HL-60/S4 treated with phorbol 12-myristate 13-acetate at 8.2 ng/mL for 4 days and 3 days (cell line): ENCODE results near the gene GC.
"Not testable (repeated sequence)": the region's sequence is repeated elsewhere in the genome, so short reads cannot be mapped to it uniquely, and the experiment has no call there.

ENCODE experiments used
- in situ Hi-C: fragments of 300-500 bp; cut with MboI; formaldehyde crosslinking; loops from 2 replicates; pipeline ENCODE4 v1.15.0; 2022; ENCODE audit warnings: low sequenced_read_pairs

Gene GC

DNA sequence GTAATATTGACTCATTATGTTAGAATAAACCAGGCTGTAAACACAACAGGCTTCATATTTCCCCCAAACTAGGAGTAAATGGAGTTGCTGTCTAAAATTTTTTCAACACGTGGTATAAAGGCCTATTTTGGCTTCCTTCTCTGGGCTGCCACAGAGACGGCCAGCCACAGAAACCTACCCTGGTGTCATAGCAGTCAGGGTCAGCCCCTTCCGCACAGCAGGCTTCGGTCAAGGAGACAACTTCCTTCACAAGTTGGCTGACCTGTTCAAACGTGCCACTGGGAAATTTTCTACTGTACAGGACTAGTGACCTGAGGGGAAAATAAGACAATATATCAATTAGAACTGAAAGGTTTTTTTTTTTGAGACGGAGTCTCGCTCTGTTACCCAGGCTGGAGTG lies 15.8 kb downstream of the GC start:
- in situ Hi-C loops, result no loop called here

DNA sequence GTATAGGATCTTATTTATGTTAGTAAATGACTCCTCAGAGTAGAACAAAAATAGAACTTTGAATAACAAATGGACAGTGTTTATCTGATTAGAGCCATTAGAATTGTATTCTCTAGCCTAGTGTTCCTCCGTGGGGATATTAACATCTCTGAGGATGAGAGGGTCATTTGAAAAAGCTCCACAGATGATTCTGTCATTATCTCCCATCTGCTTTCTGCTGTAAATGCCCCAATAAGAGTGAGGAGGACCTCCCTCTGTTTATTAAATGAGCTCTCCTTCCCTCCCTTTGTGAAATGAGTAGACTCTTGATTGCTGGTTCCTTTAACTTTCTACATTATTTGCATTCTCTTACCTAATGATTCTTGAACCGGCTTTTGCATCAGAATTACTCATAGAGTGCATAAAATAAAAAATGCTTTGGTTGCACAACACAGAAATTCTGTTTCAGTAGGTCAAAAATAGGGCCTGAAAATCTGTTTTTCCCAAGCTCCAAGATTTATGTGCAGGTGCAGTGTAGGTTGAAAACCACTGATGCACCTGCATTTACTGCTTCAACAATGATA lies 18.0 kb downstream of the GC start:
- in situ Hi-C loops, result no loop called here

DNA sequence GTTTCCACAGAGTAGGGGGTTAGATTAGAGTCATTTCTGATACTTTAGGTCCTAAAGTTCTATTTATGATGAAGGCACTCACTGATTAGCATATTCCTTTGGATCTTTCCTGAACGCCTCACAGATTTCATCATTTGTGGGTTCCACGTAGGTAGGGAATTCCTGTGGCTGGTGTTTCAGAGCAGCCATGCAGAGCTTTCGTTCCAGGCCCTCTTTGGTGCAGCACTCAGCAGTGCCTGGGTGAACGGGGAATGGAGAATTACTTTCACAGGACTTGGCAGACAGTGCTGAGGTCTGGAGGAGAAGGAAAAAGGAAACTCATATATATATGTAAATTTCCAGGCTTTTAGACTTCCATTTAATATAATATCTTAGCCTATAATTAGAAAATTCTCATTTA lies 18.5 kb downstream of the GC start:
- in situ Hi-C loops, result no loop called here

DNA sequence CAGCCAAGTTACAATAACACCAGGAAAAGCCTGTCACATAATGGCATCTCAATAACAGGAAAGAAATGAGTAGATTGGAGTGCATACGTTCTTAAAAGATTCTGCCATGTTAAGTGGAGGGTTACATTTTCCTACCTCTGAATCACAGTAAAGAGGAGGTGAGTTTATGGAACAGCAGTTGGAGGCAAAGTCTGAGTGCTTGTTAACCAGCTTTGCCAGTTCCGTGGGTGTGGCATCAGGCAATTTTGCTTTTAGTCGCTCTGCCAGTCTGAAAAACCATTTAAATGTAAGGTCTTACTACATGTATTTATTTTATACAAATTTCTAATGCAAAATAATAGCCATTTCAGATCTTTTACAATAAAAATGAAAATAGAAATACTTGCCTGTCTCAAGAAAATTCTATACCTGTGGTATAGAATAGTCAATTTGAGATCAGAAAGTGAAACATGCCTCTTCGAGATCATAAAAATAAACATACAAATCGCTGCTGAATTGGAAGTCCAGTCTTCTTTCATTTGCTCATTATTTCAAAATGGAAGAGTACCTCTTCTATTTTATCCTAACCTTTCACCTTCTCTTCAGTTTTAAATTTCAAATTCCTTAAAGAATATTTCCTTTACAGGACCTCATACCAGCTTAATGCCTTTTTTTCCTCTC lies 31.4 kb downstream of the GC start:
- in situ Hi-C loops, result no loop called here

GRCh38 chr4:71749008-71749594 lies 34.8 kb downstream of the GC start:
- in situ Hi-C loops, result no loop called here

- in situ Hi-C loops, result no loop called here
Measured at GRCh38 chr4:71746379-71746778, 37.5 kb downstream of the GC start.

- in situ Hi-C loops, result not testable (repeated sequence)
Measured at GRCh38 chr4:71738782-71739181, 45.1 kb downstream of the GC start.

- in situ Hi-C loops, result no loop called here
Measured at GRCh38 chr4:71732706-71733105, 51.2 kb downstream of the GC start.

DNA sequence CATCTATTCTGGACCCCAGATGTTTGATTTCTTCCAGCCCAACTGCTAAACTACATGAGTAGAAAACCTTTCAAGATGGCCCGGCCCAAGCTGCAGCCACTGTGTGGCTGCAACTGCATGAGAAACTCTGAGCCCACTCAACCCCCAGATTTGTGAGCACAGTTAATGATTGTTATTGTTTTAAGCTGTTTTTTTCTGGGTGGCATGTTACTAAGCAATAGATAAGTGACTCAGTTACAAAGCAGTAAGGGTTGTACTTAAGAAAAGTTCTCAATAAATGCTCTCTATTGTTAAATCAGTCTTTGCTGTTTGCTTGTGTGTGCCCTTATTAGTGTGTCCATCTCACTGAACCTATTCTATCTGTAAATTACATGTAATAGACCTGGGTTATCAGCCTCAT lies 51.8 kb downstream of the GC start:
- in situ Hi-C loops, result no loop called here

DNA sequence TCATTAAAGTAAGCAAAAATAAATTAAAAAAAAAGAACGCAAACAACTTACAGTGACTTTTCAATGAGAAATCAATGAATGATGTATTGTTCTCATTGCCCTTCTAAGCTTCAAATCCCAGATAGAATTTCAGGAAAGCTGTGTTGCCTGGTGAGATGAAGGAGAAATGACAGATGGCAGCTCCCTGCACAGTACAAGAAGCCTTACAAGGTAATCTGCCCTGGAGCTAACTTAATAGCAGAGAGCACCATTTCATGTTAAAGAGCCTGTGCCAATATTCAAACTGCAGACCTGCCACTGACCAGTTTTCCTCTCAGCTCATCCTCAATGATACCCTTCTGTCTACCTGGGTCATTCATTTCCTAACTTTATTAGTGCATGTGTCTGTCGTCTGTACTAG lies 54.0 kb downstream of the GC start:
- in situ Hi-C loops, result no loop called here

GRCh38 chr4:71713611-71714203 lies 70.2 kb downstream of the GC start:
- in situ Hi-C loops, result no loop called here

DNA sequence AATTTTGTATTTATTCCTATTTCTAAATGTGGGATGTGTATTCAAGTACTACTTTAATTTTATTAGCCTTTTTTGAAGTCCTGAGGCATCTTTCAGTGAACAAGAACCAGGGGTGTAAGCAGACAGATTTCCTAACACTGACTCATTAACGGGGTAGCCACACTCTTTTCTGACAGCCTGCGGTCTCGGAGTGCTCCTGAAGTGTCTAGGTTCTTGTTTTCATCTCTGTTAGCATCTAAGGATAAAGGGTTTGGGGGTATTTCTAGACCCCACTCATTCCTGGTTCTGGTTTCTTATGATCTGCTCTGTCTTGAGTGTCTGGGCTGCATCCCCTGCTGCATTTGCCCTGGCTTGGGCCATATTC lies 71.9 kb downstream of the GC start:
- in situ Hi-C loops, result no loop called here

DNA sequence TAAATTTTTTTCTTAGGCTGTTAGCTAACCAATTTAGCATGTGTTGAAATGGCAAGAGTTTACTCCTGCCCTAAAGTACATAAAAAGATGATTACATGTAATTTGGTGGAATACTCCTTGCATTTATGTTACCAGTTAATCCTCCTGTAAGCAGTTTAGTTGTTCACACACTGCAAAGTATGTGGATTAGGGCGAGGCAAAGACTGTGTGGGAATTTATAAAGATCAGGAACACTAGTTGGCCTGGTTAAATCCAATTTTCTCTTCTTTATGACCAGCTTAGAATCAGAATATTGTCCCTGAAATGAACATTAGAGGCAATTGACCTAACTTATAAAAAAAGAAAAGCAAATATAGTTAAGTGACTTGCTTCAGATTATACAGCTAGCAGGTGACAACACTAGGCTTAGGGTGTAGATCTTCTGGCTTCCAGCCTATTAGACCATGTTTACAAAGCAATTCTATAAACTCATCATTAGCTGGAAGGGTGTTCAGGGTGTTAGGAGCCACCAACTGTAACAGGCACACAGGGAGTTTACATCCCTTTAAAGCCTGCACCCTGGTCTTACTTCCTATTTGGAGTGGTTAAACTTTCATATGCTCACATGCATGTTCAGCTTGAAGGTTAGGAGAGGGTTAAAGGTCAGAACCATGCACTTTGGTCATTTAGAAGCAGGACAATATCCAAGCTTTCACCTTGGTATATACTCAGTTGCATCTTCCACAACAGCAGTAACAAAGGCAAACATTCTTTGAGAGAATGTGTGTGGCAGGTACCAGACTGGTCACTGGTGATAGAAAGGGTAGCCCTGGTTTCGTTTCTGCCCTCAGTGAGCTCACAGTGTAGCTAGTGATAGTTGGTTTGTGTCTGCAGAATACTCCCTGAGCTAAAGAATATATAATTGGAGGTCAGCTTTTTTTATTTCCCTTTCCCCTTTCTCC lies 72.6 kb downstream of the GC start:
- in situ Hi-C loops, result no loop called here

GRCh38 chr4:71709961-71710360 lies 73.9 kb downstream of the GC start:
- in situ Hi-C loops, result no loop called here

GRCh38 chr4:71698141-71698540 lies 85.7 kb downstream of the GC start:
- in situ Hi-C loops, result no loop called here

- in situ Hi-C loops, result no loop called here
Measured at GRCh38 chr4:71697031-71697430, 86.8 kb downstream of the GC start.

- in situ Hi-C loops, result no loop called here
Measured at GRCh38 chr4:71694961-71695360, 88.9 kb downstream of the GC start.

- in situ Hi-C loops, result no loop called here
Measured at GRCh38 chr4:71692963-71693362, 90.9 kb downstream of the GC start.

- in situ Hi-C loops, result no loop called here
Measured at GRCh38 chr4:71692198-71692597, 91.7 kb downstream of the GC start.
